Endothelial cell of umbilical vein (primary cell): ENCODE measurements around the gene SLC41A3. TPM values are rescaled to one million over a fixed set of nuclear protein-coding genes. Genes with fewer than 3 reads are reported as not detected.

Source experiments
- BruUV-seq: library from RNA; stranded (reverse); fragments of 400-500 nt; replicated peaks from 2 replicates; lab custom pipeline; 2021; lab: Mats Ljungman, UMichigan
- CTCF ChIA-PET: fragments of 300-600, 350-600 bp; sonication (Branson Sonifier 250); formaldehyde crosslinking; loops from one replicate; lab custom pipeline; 2021; ENCODE audit warnings: antibody characterized with exemption, inconsistent platforms; lab: Charles Lee
- POLR2A ChIA-PET: fragments of 300-600, 350-600 bp; sonication (Branson Sonifier 250); formaldehyde crosslinking; loops from one replicate; lab custom pipeline; 2021; ENCODE audit warnings: antibody characterized with exemption, inconsistent platforms; lab: Charles Lee
- DNase-seq: peaks from one replicate; pipeline ENCODE4 v3.0.0-alpha.2; 2011; ENCODE audit warnings: low read depth, low spot score
- FAIRE-seq: peaks from 2 replicates; lab custom pipeline; 2011; peaks lifted over from hg19 to GRCh38; lab: Jason Lieb, UNC
- H2AFZ ChIP-seq: 2 replicates; pipeline ENCODE4 v1.6.0; 2012; ENCODE audit warnings: low read depth, low read length, control low read depth, inconsistent platforms
- H3K27ac ChIP-seq: 2 replicates; pipeline ENCODE4 v1.5.1; 2011; ENCODE audit warnings: low read depth, mild to moderate bottlenecking, control low read depth, low read length, moderate library complexity; ENCODE audit not compliant: insufficient read depth
- H3K27me3 ChIP-seq, 2 experiments: 2 replicates each; pipeline versions ENCODE4 v1.6.0 to v1.6.1; 2011; ENCODE audit warnings: low read length in 2 of 2, mixed read lengths in 1 of 2; ENCODE audit not compliant: control insufficient read depth in 2 of 2, insufficient read depth in 2 of 2
- H3K36me3 ChIP-seq, 2 experiments: 2 replicates in 1 of 2; 3 replicates in 1 of 2; pipeline ENCODE4 v1.5.1; 2011; ENCODE audit warnings: low read length in 2 of 2, mild to moderate bottlenecking in 1 of 2, moderate library complexity in 1 of 2; ENCODE audit not compliant: control insufficient read depth in 2 of 2, insufficient read depth in 2 of 2; ENCODE audit errors: extremely low read depth in 1 of 2
- H3K4me1 ChIP-seq: 3 replicates; pipeline ENCODE4 v1.5.1; 2011; ENCODE audit warnings: mild to moderate bottlenecking, low read length; ENCODE audit not compliant: control insufficient read depth, insufficient read depth; ENCODE audit errors: extremely low read depth
- H3K4me2 ChIP-seq: 2 replicates; pipeline ENCODE4 v1.6.1; 2011; ENCODE audit warnings: low read length, control low read depth, mixed read lengths; ENCODE audit not compliant: insufficient read depth
- H3K4me3 ChIP-seq, 3 experiments: fragments of 200-600 bp in 1 of 3; sonication (generic), shearing (Covaris generic) in 1 of 3; replicated peaks in 1 of 3; 2 replicates each; pipeline ENCODE4 v1.5.1; 2011 to 2016; ENCODE audit warnings: control low read depth in 3 of 3, low read length in 3 of 3, mild to moderate bottlenecking in 2 of 3, inconsistent platforms in 1 of 3, low read depth in 1 of 3, moderate library complexity in 1 of 3; ENCODE audit not compliant: insufficient read depth in 1 of 3
- H3K79me2 ChIP-seq: 2 replicates; pipeline ENCODE4 v1.6.0; 2012; ENCODE audit warnings: low read length, inconsistent platforms; ENCODE audit not compliant: control insufficient read depth, insufficient read depth
- H3K9ac ChIP-seq: replicated peaks from 2 replicates; pipeline ENCODE3; 2011; ENCODE audit warnings: low read length, control low read depth; ENCODE audit not compliant: insufficient read depth; ENCODE audit errors: extremely low read depth
- H3K9me1 ChIP-seq: replicated peaks from 3 replicates; pipeline ENCODE4 v1.6.0; 2011; ENCODE audit warnings: mild to moderate bottlenecking, low read length; ENCODE audit not compliant: control insufficient read depth, insufficient read depth; ENCODE audit errors: extremely low read depth
- H3K9me3 ChIP-seq: replicated peaks from 2 replicates; pipeline ENCODE4 v1.5.1; 2012; ENCODE audit warnings: low read length, inconsistent platforms; ENCODE audit not compliant: control insufficient read depth, insufficient read depth
- H4K20me1 ChIP-seq: replicated peaks from 2 replicates; pipeline ENCODE3; 2011; ENCODE audit warnings: mild to moderate bottlenecking, low read length; ENCODE audit not compliant: control insufficient read depth, insufficient read depth; ENCODE audit errors: extremely low read depth
- CTCF ChIP-seq, 2 donors: IDR thresholded peaks; 1 replicate in 1 of 2; 2 replicates in 1 of 2; pipeline ENCODE4 v1.5.1; 2011; ENCODE audit warnings: low read length in 2 of 2, mild to moderate bottlenecking in 2 of 2, moderate library complexity in 2 of 2, control low read depth in 1 of 2, inconsistent platforms in 1 of 2, low read depth in 1 of 2; ENCODE audit not compliant: insufficient read depth in 1 of 2; ENCODE audit errors: extremely low read depth in 1 of 2
- EZH2 ChIP-seq: IDR thresholded peaks from 2 replicates; pipeline ENCODE4 v1.6.1; 2012; ENCODE audit warnings: borderline replicate concordance, low read depth, mild to moderate bottlenecking, moderate library complexity, low read length, inconsistent platforms; ENCODE audit not compliant: severe bottlenecking
- FOS ChIP-seq: IDR thresholded peaks from 2 replicates; pipeline ENCODE4 v1.6.1; 2011; ENCODE audit warnings: mild to moderate bottlenecking, low read length, moderate library complexity, borderline replicate concordance; ENCODE audit not compliant: insufficient read depth
- GATA2 ChIP-seq: IDR thresholded peaks from 2 replicates; pipeline ENCODE4 v1.7.0; 2011; ENCODE audit warnings: low read depth, mild to moderate bottlenecking, moderate library complexity, mixed read lengths, low read length; ENCODE audit not compliant: insufficient read length, insufficient read depth
- JUN ChIP-seq: IDR thresholded peaks from 2 replicates; pipeline ENCODE4 v1.6.1; 2011; ENCODE audit warnings: borderline replicate concordance, low read depth; ENCODE audit not compliant: insufficient read length, insufficient read depth
- MYC ChIP-seq: IDR thresholded peaks from one replicate; pipeline ENCODE4 v1.6.1; 2011; ENCODE audit warnings: mild to moderate bottlenecking, low read depth, low read length
- POLR2A ChIP-seq: IDR thresholded peaks from 2 replicates; pipeline ENCODE4 v1.6.1; 2012; ENCODE audit warnings: low read depth, mild to moderate bottlenecking, control low read depth, low read length
- POLR2AphosphoS5 ChIP-seq: IDR thresholded peaks from 2 replicates; pipeline ENCODE4 v1.6.1; 2012; ENCODE audit warnings: low read depth, mild to moderate bottlenecking, control low read depth, low read length, moderate library complexity; ENCODE audit not compliant: insufficient read depth
- dilution Hi-C: fragments of 300-500 bp; cut with MboI; formaldehyde crosslinking; loops from one replicate; pipeline ENCODE4 v1.15.0; 2019; ENCODE audit warnings: low sequenced_read_pairs; ENCODE audit not compliant: extremely low pct_ligation_motif_present
- intact Hi-C: fragments of 100-400 bp; cut with micrococcal nuclease; formaldehyde crosslinking; loops from one replicate; pipeline ENCODE4 v1.10.0; 2022
- polyA plus RNA-seq, 4 experiments: library from polyadenylated mRNA; depleted of rRNA in 3 of 4; stranded (reverse) in 3 of 4; unstranded in 1 of 4; fragments of >200 nt; gene quantifications; 2 replicates each; pipeline versions ENCODE4 v1.2.1 to v1.2.3, GENCODE V29; 2011 to 2012; ENCODE audit warnings: missing spikeins in 1 of 4
- total RNA-seq: library from RNA; stranded (reverse); gene quantifications from 2 replicates; pipeline ENCODE4 v1.2.3, GENCODE V29; 2021
- TF ChIP-seq, protein P1 (sequence below): IDR thresholded peaks from 2 replicates; pipeline ENCODE4 v1.6.1; 2011; ENCODE audit not compliant: insufficient read depth, insufficient read length

SLC41A3 gene
- total and polyA plus RNA-seq, 2 donors (not counting 3 experiments of a cell fraction or from before 2014, with no cell fraction given), result 52.5 to 118 TPM

DNA sequence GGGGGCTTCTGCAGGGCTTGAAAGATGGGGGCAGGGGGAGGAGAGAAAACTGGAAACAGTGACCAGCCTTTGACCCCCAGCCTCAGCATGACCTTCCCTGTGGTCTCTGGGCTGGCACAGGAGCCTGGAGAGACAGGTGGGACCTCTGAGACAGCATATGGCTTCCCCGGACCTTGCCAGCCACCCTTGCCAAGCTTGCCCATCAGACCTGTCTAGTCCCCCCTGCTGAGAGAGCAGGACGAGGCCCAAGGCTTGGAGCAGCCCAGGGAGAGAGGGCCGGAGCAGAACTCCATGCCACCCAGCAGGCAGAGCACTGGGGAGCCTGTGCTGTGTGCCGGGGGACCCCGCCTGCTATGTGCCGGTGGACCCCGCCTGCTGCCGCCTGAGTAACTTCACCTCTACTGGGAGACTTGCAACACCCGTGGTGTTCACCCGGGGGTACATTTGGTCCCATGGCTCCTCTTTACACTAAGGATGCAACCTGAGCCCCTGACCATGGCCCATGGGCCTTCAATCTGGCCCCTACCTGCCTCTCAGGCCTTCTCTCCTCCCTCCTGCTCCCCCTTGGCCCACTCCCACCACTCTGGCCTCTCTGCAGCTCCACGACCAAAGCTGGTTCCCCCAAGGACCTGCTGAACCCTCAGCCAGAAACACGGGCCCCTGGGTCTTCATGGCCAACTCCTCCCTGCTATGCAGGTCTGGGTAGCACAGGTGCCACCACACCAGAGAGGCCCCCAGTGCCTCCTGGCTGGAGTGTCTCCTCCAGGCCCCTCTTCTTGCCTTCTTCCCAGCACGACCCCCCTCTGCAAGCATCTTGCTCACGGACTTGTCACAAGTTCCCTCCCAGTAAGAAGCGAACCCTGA is 21.1 kb upstream of the SLC41A3 start:
- FAIRE-seq, result no peak
- Histone ChIP-seq H3K4me2 (no peak overlapping the region), H3K4me3 (no peak overlapping the region), H3K27ac (no peak overlapping the region), H2AFZ (no peak overlapping the region), H3K9me1 (no peaks in the 10 kb centered on the region), H3K27me3 (peaks cover under 1 to 3% of the 10 kb centered on the region in 2 experiments), H3K9ac (no peak overlapping the region), H4K20me1 (no peaks in the 10 kb centered on the region), H3K9me3 (no peaks in the 10 kb centered on the region), H3K36me3 (no peaks in the 10 kb centered on the region), H3K4me1 (no peaks in the 10 kb centered on the region), H3K79me2 (no peaks in the 10 kb centered on the region)
- BruUV-seq, result no TSS peak
- TF ChIP-seq POLR2A (no peak), EZH2 (no peak), MYC (no peak), FOS (no peak), GATA2 (no peak), JUN (no peak), POLR2AphosphoS5 (no peak), CTCF (IDR thresholded peaks at IDR 0.05; ENCODE audit: extremely low read depth in 1 of 2, insufficient read depth in 1 of 2, low read depth in 1 of 2, low read length in 2 of 2) (no peak)
- TF ChIP-seq, protein P1, sequence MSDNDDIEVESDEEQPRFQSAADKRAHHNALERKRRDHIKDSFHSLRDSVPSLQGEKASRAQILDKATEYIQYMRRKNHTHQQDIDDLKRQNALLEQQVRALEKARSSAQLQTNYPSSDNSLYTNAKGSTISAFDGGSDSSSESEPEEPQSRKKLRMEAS, result no peak
- ChIA-PET CTCF (no interaction called here), POLR2A (no interaction called here)
- no peak for DNase-seq
- dilution Hi-C loops (no loop called here), intact Hi-C loops (no loop called here)
